Endothelial cell of umbilical vein (primary cell): ENCODE results near the gene TTBK1. TPM values are rescaled to one million over a fixed set of nuclear protein-coding genes. Genes with fewer than 3 reads are reported as not detected.

Source experiments
- BruUV-seq: library from RNA; stranded (reverse); fragments of 400-500 nt; replicated peaks from 2 replicates; lab custom pipeline; 2021; lab: Mats Ljungman, UMichigan
- CTCF ChIA-PET: fragments of 300-600, 350-600 bp; sonication (Branson Sonifier 250); formaldehyde crosslinking; loops from one replicate; lab custom pipeline; 2021; ENCODE audit warnings: antibody characterized with exemption, inconsistent platforms; lab: Charles Lee
- POLR2A ChIA-PET: fragments of 300-600, 350-600 bp; sonication (Branson Sonifier 250); formaldehyde crosslinking; loops from one replicate; lab custom pipeline; 2021; ENCODE audit warnings: antibody characterized with exemption, inconsistent platforms; lab: Charles Lee
- DNase-seq: peaks from one replicate; pipeline ENCODE4 v3.0.0-alpha.2; 2011; ENCODE audit warnings: low read depth, low spot score
- FAIRE-seq: peaks from 2 replicates; lab custom pipeline; 2011; peaks lifted over from hg19 to GRCh38; lab: Jason Lieb, UNC
- H2AFZ ChIP-seq: 2 replicates; pipeline ENCODE4 v1.6.0; 2012; ENCODE audit warnings: low read depth, low read length, control low read depth, inconsistent platforms
- H3K27ac ChIP-seq: 2 replicates; pipeline ENCODE4 v1.5.1; 2011; ENCODE audit warnings: low read depth, mild to moderate bottlenecking, control low read depth, low read length, moderate library complexity; ENCODE audit not compliant: insufficient read depth
- H3K27me3 ChIP-seq, 2 experiments: 2 replicates each; pipeline versions ENCODE4 v1.6.0 to v1.6.1; 2011; ENCODE audit warnings: low read length in 2 of 2, mixed read lengths in 1 of 2; ENCODE audit not compliant: control insufficient read depth in 2 of 2, insufficient read depth in 2 of 2
- H3K36me3 ChIP-seq, 2 experiments: 2 replicates in 1 of 2; 3 replicates in 1 of 2; pipeline ENCODE4 v1.5.1; 2011; ENCODE audit warnings: low read length in 2 of 2, mild to moderate bottlenecking in 1 of 2, moderate library complexity in 1 of 2; ENCODE audit not compliant: control insufficient read depth in 2 of 2, insufficient read depth in 2 of 2; ENCODE audit errors: extremely low read depth in 1 of 2
- H3K4me1 ChIP-seq: 3 replicates; pipeline ENCODE4 v1.5.1; 2011; ENCODE audit warnings: mild to moderate bottlenecking, low read length; ENCODE audit not compliant: control insufficient read depth, insufficient read depth; ENCODE audit errors: extremely low read depth
- H3K4me2 ChIP-seq: 2 replicates; pipeline ENCODE4 v1.6.1; 2011; ENCODE audit warnings: low read length, control low read depth, mixed read lengths; ENCODE audit not compliant: insufficient read depth
- H3K4me3 ChIP-seq, 3 experiments: fragments of 200-600 bp in 1 of 3; sonication (generic), shearing (Covaris generic) in 1 of 3; replicated peaks in 1 of 3; 2 replicates each; pipeline ENCODE4 v1.5.1; 2011 to 2016; ENCODE audit warnings: control low read depth in 3 of 3, low read length in 3 of 3, mild to moderate bottlenecking in 2 of 3, inconsistent platforms in 1 of 3, low read depth in 1 of 3, moderate library complexity in 1 of 3; ENCODE audit not compliant: insufficient read depth in 1 of 3
- H3K79me2 ChIP-seq: 2 replicates; pipeline ENCODE4 v1.6.0; 2012; ENCODE audit warnings: low read length, inconsistent platforms; ENCODE audit not compliant: control insufficient read depth, insufficient read depth
- H3K9ac ChIP-seq: replicated peaks from 2 replicates; pipeline ENCODE3; 2011; ENCODE audit warnings: low read length, control low read depth; ENCODE audit not compliant: insufficient read depth; ENCODE audit errors: extremely low read depth
- H3K9me1 ChIP-seq: replicated peaks from 3 replicates; pipeline ENCODE4 v1.6.0; 2011; ENCODE audit warnings: mild to moderate bottlenecking, low read length; ENCODE audit not compliant: control insufficient read depth, insufficient read depth; ENCODE audit errors: extremely low read depth
- H3K9me3 ChIP-seq: replicated peaks from 2 replicates; pipeline ENCODE4 v1.5.1; 2012; ENCODE audit warnings: low read length, inconsistent platforms; ENCODE audit not compliant: control insufficient read depth, insufficient read depth
- H4K20me1 ChIP-seq: replicated peaks from 2 replicates; pipeline ENCODE3; 2011; ENCODE audit warnings: mild to moderate bottlenecking, low read length; ENCODE audit not compliant: control insufficient read depth, insufficient read depth; ENCODE audit errors: extremely low read depth
- CTCF ChIP-seq, 2 donors: IDR thresholded peaks; 1 replicate in 1 of 2; 2 replicates in 1 of 2; pipeline ENCODE4 v1.5.1; 2011; ENCODE audit warnings: low read length in 2 of 2, mild to moderate bottlenecking in 2 of 2, moderate library complexity in 2 of 2, control low read depth in 1 of 2, inconsistent platforms in 1 of 2, low read depth in 1 of 2; ENCODE audit not compliant: insufficient read depth in 1 of 2; ENCODE audit errors: extremely low read depth in 1 of 2
- EZH2 ChIP-seq: IDR thresholded peaks from 2 replicates; pipeline ENCODE4 v1.6.1; 2012; ENCODE audit warnings: borderline replicate concordance, low read depth, mild to moderate bottlenecking, moderate library complexity, low read length, inconsistent platforms; ENCODE audit not compliant: severe bottlenecking
- FOS ChIP-seq: IDR thresholded peaks from 2 replicates; pipeline ENCODE4 v1.6.1; 2011; ENCODE audit warnings: mild to moderate bottlenecking, low read length, moderate library complexity, borderline replicate concordance; ENCODE audit not compliant: insufficient read depth
- GATA2 ChIP-seq: IDR thresholded peaks from 2 replicates; pipeline ENCODE4 v1.7.0; 2011; ENCODE audit warnings: low read depth, mild to moderate bottlenecking, moderate library complexity, mixed read lengths, low read length; ENCODE audit not compliant: insufficient read length, insufficient read depth
- JUN ChIP-seq: IDR thresholded peaks from 2 replicates; pipeline ENCODE4 v1.6.1; 2011; ENCODE audit warnings: borderline replicate concordance, low read depth; ENCODE audit not compliant: insufficient read length, insufficient read depth
- MAX ChIP-seq: IDR thresholded peaks from 2 replicates; pipeline ENCODE4 v1.6.1; 2011; ENCODE audit not compliant: insufficient read depth, insufficient read length
- MYC ChIP-seq: IDR thresholded peaks from one replicate; pipeline ENCODE4 v1.6.1; 2011; ENCODE audit warnings: mild to moderate bottlenecking, low read depth, low read length
- POLR2A ChIP-seq: IDR thresholded peaks from 2 replicates; pipeline ENCODE4 v1.6.1; 2012; ENCODE audit warnings: low read depth, mild to moderate bottlenecking, control low read depth, low read length
- POLR2AphosphoS5 ChIP-seq: IDR thresholded peaks from 2 replicates; pipeline ENCODE4 v1.6.1; 2012; ENCODE audit warnings: low read depth, mild to moderate bottlenecking, control low read depth, low read length, moderate library complexity; ENCODE audit not compliant: insufficient read depth
- dilution Hi-C: fragments of 300-500 bp; cut with MboI; formaldehyde crosslinking; loops from one replicate; pipeline ENCODE4 v1.15.0; 2019; ENCODE audit warnings: low sequenced_read_pairs; ENCODE audit not compliant: extremely low pct_ligation_motif_present
- intact Hi-C: fragments of 100-400 bp; cut with micrococcal nuclease; formaldehyde crosslinking; loops from one replicate; pipeline ENCODE4 v1.10.0; 2022
- polyA plus RNA-seq, 4 experiments: library from polyadenylated mRNA; depleted of rRNA in 3 of 4; stranded (reverse) in 3 of 4; unstranded in 1 of 4; fragments of >200 nt; gene quantifications; 2 replicates each; pipeline versions ENCODE4 v1.2.1 to v1.2.3, GENCODE V29; 2011 to 2012; ENCODE audit warnings: missing spikeins in 1 of 4
- total RNA-seq: library from RNA; stranded (reverse); gene quantifications from 2 replicates; pipeline ENCODE4 v1.2.3, GENCODE V29; 2021

The TTBK1 gene
- total and polyA plus RNA-seq, 2 donors (not counting 3 experiments of a cell fraction or from before 2014, with no cell fraction given), result 0.06 TPM; not detected in 1

GRCh38 chr6:43199912-43200311, 43.4 kb upstream of the TTBK1 start:
- Histone ChIP-seq H3K27ac (no peak overlapping the region), H3K4me3 (no peak overlapping the region), H2AFZ (no peak overlapping the region), H3K36me3 (peaks cover 0 to 23% of the 10 kb centered on the region in 2 experiments), H3K79me2 (no peaks in the 10 kb centered on the region), H3K9me1 (no peaks in the 10 kb centered on the region), H3K4me2 (no peak overlapping the region), H3K27me3 (no peaks in the 10 kb centered on the region), H3K9me3 (no peaks in the 10 kb centered on the region), H3K9ac (no peak overlapping the region), H3K4me1 (no peaks in the 10 kb centered on the region), H4K20me1 (no peaks in the 10 kb centered on the region)
- BruUV-seq, result no TSS peak
- ChIA-PET POLR2A (no interaction called here), CTCF (no interaction called here)
- DNase-seq, result no peak
- no peak for FAIRE-seq
- intact Hi-C loops (no loop called here), dilution Hi-C loops (no loop called here)
- TF ChIP-seq POLR2AphosphoS5 (no peak), MYC (no peak)

- TF ChIP-seq POLR2AphosphoS5, result no peak
- no peak for TF ChIP-seq MAX
- no peak for TF ChIP-seq EZH2
- TF ChIP-seq POLR2A, result no peak
- TF ChIP-seq CTCF (IDR thresholded peaks at IDR 0.05; ENCODE audit: extremely low read depth in 1 of 2, insufficient read depth in 1 of 2, low read depth in 1 of 2, low read length in 2 of 2), result no peak
- no peak for TF ChIP-seq FOS
- TF ChIP-seq GATA2, result no peak
- TF ChIP-seq MYC, result no peak
- TF ChIP-seq JUN, result no peak
- no peak overlapping the region for H3K4me3 ChIP-seq
- H3K9me3 ChIP-seq, result no peaks in the 10 kb centered on the region
- no peaks in the 10 kb centered on the region for H3K9me1 ChIP-seq
- no peak overlapping the region for H3K9ac ChIP-seq
- dilution Hi-C loops, result no loop called here
- H3K27ac ChIP-seq, result no peak overlapping the region
- H3K36me3 ChIP-seq, result peaks cover 0 to 22% of the 10 kb centered on the region in 2 experiments
- no peak overlapping the region for H3K4me2 ChIP-seq
- H3K4me1 ChIP-seq, result no peaks in the 10 kb centered on the region
- ChIA-PET CTCF (interaction anchor here (0.6 kb wide), 1 partner anchor 28 kb away, joined by 3 read pairs; the partner anchor contains the start of gene DNPH1), POLR2A (no interaction called here)
- H3K27me3 ChIP-seq, result no peaks in the 10 kb centered on the region
- DNase-seq, result no peak
- BruUV-seq, result no TSS peak
- H3K79me2 ChIP-seq, result no peaks in the 10 kb centered on the region
- no peak for FAIRE-seq
- no peaks in the 10 kb centered on the region for H4K20me1 ChIP-seq
- no peak overlapping the region for H2AFZ ChIP-seq
- intact Hi-C loops, result no loop called here
Measured at GRCh38 chr6:43200541-43200940, 42.7 kb upstream of the TTBK1 start.
